ENCODE results near the gene MXRA7. TPM values are rescaled to one million over a fixed set of nuclear protein-coding genes. Genes with fewer than 3 reads are reported as not detected.

MXRA7 gene
- total and polyA plus RNA-seq, 3 donors from 2014 or later, result 217 to 272 (median 253) TPM

DNA sequence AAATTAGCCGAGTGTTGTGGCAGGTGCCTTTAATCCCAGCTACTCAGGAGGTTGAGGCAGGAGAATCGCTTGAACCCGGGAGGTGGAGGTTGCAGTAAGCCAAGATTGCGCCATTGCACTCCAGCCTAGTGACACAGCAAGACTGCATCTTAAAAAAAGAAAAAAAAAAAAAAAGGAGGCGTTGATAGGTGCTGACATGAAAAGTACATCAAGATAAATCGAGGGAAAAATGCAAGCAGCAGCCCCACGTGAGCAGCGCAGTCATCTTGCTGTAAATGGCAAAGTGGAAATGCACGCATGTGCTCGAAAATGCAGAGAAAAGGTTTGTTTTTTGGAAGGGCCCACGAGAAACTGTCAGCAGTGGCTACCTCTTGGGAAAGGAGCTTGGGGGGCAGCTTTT lies 20.9 kb downstream of the MXRA7 start:
- H3K4me3 ChIP-seq, result no peak overlapping the region
- H3K27me3 ChIP-seq, result no peaks in the 10 kb centered on the region
- intact Hi-C loops (cut with DNase I; ENCODE audit: low total_unique reads), result no loop called here
- H3K9me3 ChIP-seq, result no peaks in the 10 kb centered on the region
- peak overlapping the region; percentile 89 to 92 for H3K27ac ChIP-seq
- WGBS, 2 donors, result 76 to 83% methylated on average over 11 of the region's 11 CpGs
- DNase-seq, result no peak
- no peaks in the 10 kb centered on the region for H3K36me3 ChIP-seq (ENCODE audit: low read depth, missing control alignments)
- no peak for TF ChIP-seq POLR2A (IDR thresholded peaks at IDR 0.05)
- TF ChIP-seq, protein P1, sequence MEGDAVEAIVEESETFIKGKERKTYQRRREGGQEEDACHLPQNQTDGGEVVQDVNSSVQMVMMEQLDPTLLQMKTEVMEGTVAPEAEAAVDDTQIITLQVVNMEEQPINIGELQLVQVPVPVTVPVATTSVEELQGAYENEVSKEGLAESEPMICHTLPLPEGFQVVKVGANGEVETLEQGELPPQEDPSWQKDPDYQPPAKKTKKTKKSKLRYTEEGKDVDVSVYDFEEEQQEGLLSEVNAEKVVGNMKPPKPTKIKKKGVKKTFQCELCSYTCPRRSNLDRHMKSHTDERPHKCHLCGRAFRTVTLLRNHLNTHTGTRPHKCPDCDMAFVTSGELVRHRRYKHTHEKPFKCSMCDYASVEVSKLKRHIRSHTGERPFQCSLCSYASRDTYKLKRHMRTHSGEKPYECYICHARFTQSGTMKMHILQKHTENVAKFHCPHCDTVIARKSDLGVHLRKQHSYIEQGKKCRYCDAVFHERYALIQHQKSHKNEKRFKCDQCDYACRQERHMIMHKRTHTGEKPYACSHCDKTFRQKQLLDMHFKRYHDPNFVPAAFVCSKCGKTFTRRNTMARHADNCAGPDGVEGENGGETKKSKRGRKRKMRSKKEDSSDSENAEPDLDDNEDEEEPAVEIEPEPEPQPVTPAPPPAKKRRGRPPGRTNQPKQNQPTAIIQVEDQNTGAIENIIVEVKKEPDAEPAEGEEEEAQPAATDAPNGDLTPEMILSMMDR (IDR thresholded peaks at IDR 0.05), result no peak
- peaks cover 78% of the 10 kb centered on the region for H3K4me1 ChIP-seq

DNA sequence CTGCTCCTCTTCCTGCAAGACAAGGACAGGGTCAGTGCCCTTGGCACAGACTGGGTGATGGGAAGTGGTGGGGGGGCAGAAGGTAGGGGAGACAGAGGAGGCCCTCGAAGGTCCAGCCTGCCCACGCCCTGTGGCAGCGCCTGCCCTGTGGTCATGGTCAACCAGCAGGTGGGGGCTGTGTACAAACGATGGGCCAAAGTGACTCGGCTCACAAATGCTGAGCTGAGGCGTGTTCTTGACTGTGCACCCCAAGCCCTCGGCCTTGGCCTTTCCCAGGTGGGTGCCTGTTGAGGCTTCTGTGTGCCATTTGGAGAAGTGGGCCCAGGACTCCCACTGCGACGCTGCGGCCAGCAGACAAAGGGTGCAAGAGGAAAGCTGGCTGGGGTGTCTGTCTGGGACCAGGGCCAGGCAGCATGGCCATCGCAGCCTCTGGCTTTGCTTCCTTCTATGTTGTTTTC lies 22.6 kb downstream of the MXRA7 start:
- intact Hi-C loops (cut with DNase I; ENCODE audit: low total_unique reads), result no loop called here
- Histone ChIP-seq H3K4me1 (peaks cover 69% of the 10 kb centered on the region), H3K36me3 (ENCODE audit: low read depth, missing control alignments) (no peaks in the 10 kb centered on the region), H3K9me3 (no peaks in the 10 kb centered on the region), H3K27me3 (no peaks in the 10 kb centered on the region), H3K27ac (peak overlapping the region; percentile 89 to 92), H3K4me3 (no peak overlapping the region)
- DNase-seq, result no peak
- 46% methylated on average over 6 to 11 of the region's 11 CpGs for WGBS, 2 donors
- TF ChIP-seq, protein P1 (IDR thresholded peaks at IDR 0.05), result no peak
- no peak for TF ChIP-seq POLR2A (IDR thresholded peaks at IDR 0.05)

DNA sequence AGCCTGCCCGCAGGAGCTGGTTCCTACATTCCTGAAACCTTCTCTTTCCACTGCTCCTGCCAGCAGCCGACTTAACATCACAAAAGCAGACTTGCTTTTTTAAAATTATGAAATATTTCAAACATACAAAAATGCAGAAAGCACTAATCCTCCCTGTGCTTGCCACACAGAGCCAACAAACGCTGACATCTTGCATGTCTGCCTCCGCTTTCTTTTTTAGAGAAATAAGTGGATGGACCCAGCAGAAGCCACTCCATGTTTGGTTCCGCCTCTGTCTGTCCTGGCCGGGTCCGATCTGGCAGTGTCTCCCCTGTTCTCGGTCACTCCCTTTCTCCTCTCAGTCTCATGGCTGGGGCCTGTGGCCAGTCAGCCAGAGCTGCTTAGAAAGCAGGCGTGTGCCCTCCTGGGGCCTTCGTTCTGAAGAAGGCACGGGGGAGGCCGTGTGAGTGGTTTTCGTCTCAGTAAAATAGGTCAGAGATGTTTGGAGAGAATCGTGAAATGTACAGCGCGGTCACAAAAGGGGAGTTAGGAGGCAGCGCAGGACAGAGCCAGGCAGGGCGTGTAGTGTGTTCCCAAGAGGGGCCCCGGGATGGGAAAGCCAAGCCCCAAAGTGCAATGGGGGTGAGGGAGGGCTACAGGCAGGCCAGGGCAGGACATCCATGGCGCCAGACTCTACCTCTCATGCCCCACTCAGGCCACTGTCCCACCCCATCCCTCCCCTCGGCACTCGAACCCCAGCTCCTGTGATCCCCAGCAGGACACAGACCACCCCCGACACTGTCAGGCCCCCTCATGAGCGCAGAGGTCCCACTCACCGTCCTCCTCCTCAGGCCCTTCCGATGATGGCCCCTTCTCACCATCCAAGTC lies 23.2 kb downstream of the MXRA7 start:
- H3K27me3 ChIP-seq, result no peaks in the 10 kb centered on the region
- intact Hi-C loops (cut with DNase I; ENCODE audit: low total_unique reads), result no loop called here
- peak overlapping the region; percentile 89 to 92 for H3K27ac ChIP-seq
- no peaks in the 10 kb centered on the region for H3K36me3 ChIP-seq (ENCODE audit: low read depth, missing control alignments)
- H3K4me3 ChIP-seq, result no peak overlapping the region
- peaks cover 76% of the 10 kb centered on the region for H3K4me1 ChIP-seq
- no peak for TF ChIP-seq POLR2A (IDR thresholded peaks at IDR 0.05)
- TF ChIP-seq, protein P1 (IDR thresholded peaks at IDR 0.05), result no peak
- WGBS, 2 donors, result 44% methylated on average over 23 to 26 of the region's 26 CpGs
- no peaks in the 10 kb centered on the region for H3K9me3 ChIP-seq
- DNase-seq, result peak; percentile 91

DNA sequence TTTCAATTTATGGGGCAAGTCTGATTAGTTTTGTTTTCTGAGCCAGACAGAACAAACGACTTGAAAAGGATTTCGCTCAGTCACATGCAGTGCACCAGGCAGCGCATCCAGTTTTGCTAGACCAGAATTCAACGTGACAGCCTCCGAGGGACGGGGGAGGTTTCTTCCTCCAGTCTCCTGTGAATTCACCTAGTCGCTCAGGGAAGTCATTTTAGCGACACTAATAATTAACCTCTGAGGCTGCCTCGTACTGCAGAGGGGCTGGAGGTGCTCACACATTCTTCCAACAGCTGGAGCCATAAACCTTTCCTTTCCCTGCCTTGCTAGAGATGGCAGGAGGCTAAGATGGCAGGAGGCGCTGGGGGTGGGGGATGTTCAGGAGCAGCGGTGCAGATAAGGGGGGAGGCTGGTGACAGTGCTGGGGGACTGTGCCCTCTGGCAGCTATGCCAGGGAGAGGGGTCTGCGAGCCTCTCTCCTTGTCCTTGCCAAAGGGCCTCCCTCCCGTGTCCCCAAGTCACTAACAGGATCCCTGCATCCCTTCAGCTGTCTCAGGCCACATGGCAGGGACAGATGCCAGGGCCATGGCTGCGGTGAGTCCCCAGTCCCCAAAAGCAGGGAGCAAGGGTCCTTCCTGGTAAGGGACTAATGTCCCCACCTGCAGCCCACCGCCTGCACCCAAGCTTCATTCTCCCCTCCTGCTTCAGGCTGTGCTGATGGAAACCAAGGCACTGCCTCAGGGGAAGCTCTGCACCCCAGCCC lies 24.0 kb downstream of the MXRA7 start:
- intact Hi-C loops (cut with DNase I; ENCODE audit: low total_unique reads), result no loop called here
- WGBS, 2 donors, result 55 to 71% methylated on average over 14 to 15 of the region's 15 CpGs
- Histone ChIP-seq H3K27ac (peak overlapping the region; percentile 89 to 92), H3K27me3 (no peaks in the 10 kb centered on the region), H3K36me3 (ENCODE audit: low read depth, missing control alignments) (no peaks in the 10 kb centered on the region), H3K4me1 (peaks cover 81% of the 10 kb centered on the region), H3K4me3 (no peak overlapping the region), H3K9me3 (no peaks in the 10 kb centered on the region)
- DNase-seq, result no peak
- TF ChIP-seq, protein P1 (IDR thresholded peaks at IDR 0.05), result no peak
- TF ChIP-seq POLR2A (IDR thresholded peaks at IDR 0.05), result no peak
